Measurements from ENCODE around the gene LSM6.

LSM6 gene

GRCh38 chr4:146186041-146186440, 10.5 kb downstream of the LSM6 start:
- DNase-seq (ENCODE audit: low read depth in 3 of 3, low spot score in 1 of 3), result no peak

- DNase-seq (ENCODE audit: low read depth in 3 of 3, low spot score in 1 of 3), result no peak
Observed at GRCh38 chr4:146186596-146186995, 11.1 kb downstream of the LSM6 start.

GRCh38 chr4:146190456-146190855, 14.9 kb downstream of the LSM6 start:
- no peak for DNase-seq (ENCODE audit: low read depth in 3 of 3, low spot score in 1 of 3)

GRCh38 chr4:146191766-146192458, 16.4 kb downstream of the LSM6 start:
- no peak for DNase-seq (ENCODE audit: low read depth in 3 of 3, low spot score in 1 of 3)

- DNase-seq (ENCODE audit: low read depth in 3 of 3, low spot score in 1 of 3), result no peak
Observed at GRCh38 chr4:146193628-146194027, 18.1 kb downstream of the LSM6 start.

GRCh38 chr4:146194212-146194611, 18.7 kb downstream of the LSM6 start:
- DNase-seq (ENCODE audit: low read depth in 3 of 3, low spot score in 1 of 3), result no peak

- no peak for DNase-seq (ENCODE audit: low read depth in 3 of 3, low spot score in 1 of 3)
Observed at GRCh38 chr4:146202665-146203064, 27.1 kb downstream of the LSM6 start.

GRCh38 chr4:146207410-146207809, 31.9 kb downstream of the LSM6 start:
- DNase-seq (ENCODE audit: low read depth in 3 of 3, low spot score in 1 of 3), result no peak

GRCh38 chr4:146210890-146211289, 35.4 kb downstream of the LSM6 start:
- DNase-seq (ENCODE audit: low read depth in 3 of 3, low spot score in 1 of 3), result no peak

GRCh38 chr4:146211440-146211839, 35.9 kb downstream of the LSM6 start:
- DNase-seq (ENCODE audit: low read depth in 3 of 3, low spot score in 1 of 3), result no peak

- DNase-seq (ENCODE audit: low read depth in 3 of 3, low spot score in 1 of 3), result no peak
Observed at GRCh38 chr4:146212781-146213180, 37.3 kb downstream of the LSM6 start.

GRCh38 chr4:146214238-146214637, 38.7 kb downstream of the LSM6 start, which contains the start of gene REELD1:
Gene REELD1, plus strand, starts transcription at chr4:146214538. Its CDS starts 2,415 bp downstream, at chr4:146216953.
- no peak for DNase-seq (ENCODE audit: low read depth in 3 of 3, low spot score in 1 of 3)

- no peak for DNase-seq (ENCODE audit: low read depth in 3 of 3, low spot score in 1 of 3)
Observed at GRCh38 chr4:146222313-146222712, 46.8 kb downstream of the LSM6 start.

- no peak for DNase-seq (ENCODE audit: low read depth in 3 of 3, low spot score in 1 of 3)
Observed at GRCh38 chr4:146224326-146224966, 48.9 kb downstream of the LSM6 start.

GRCh38 chr4:146229406-146229805, 53.9 kb downstream of the LSM6 start:
- no peak for DNase-seq (ENCODE audit: low read depth in 3 of 3, low spot score in 1 of 3)

- DNase-seq (ENCODE audit: low read depth in 3 of 3, low spot score in 1 of 3), result no peak
Observed at GRCh38 chr4:146232131-146232722, 56.7 kb downstream of the LSM6 start.

GRCh38 chr4:146235654-146236177, 60.2 kb downstream of the LSM6 start:
- no peak for DNase-seq (ENCODE audit: low read depth in 3 of 3, low spot score in 1 of 3)

GRCh38 chr4:146236216-146236615, 60.7 kb downstream of the LSM6 start:
- DNase-seq (ENCODE audit: low read depth in 3 of 3, low spot score in 1 of 3), result no peak

- DNase-seq (ENCODE audit: low read depth in 3 of 3, low spot score in 1 of 3), result no peak
Observed at GRCh38 chr4:146237092-146237491, 61.6 kb downstream of the LSM6 start.

- DNase-seq (ENCODE audit: low read depth in 3 of 3, low spot score in 1 of 3), result no peak
Observed at GRCh38 chr4:146238107-146238506, 62.6 kb downstream of the LSM6 start.
